DOHH2 (cell line): ENCODE measurements around the gene IL11.

Source experiments
- H3F3A ChIP-seq: fragments of 200-600 bp; sonication (generic), shearing (Covaris generic); 2 replicates; pipeline ENCODE4 v1.6.0; 2016; ENCODE audit warnings: antibody characterized with exemption, mild to moderate bottlenecking; ENCODE audit not compliant: control insufficient read depth, insufficient read depth
- H3K27ac ChIP-seq: fragments of 200-600 bp; sonication (generic); 2 replicates; pipeline ENCODE4 v1.5.1; 2014; ENCODE audit warnings: low read depth, mild to moderate bottlenecking, low read length, moderate library complexity
- H3K27me3 ChIP-seq: fragments of 200-600 bp; sonication (generic); 2 replicates; pipeline ENCODE4 v1.6.1; 2014; ENCODE audit warnings: mild to moderate bottlenecking, low read length, mixed read lengths; ENCODE audit not compliant: control insufficient read depth
- H3K36me3 ChIP-seq: fragments of 200-600 bp; sonication (generic); 2 replicates; pipeline ENCODE4 v1.6.1; 2014; ENCODE audit warnings: mild to moderate bottlenecking, low read length, moderate library complexity, mixed read lengths; ENCODE audit not compliant: control insufficient read depth
- H3K4me1 ChIP-seq: fragments of 200-600 bp; sonication (generic); 2 replicates; pipeline ENCODE4 v1.6.1; 2014; ENCODE audit warnings: mild to moderate bottlenecking, low read length, mixed read lengths; ENCODE audit not compliant: control insufficient read depth
- H3K4me2 ChIP-seq: fragments of 200-600 bp; sonication (generic); 2 replicates; pipeline ENCODE4 v1.6.0; 2014; ENCODE audit warnings: mild to moderate bottlenecking, low read length, moderate library complexity
- H3K4me3 ChIP-seq: fragments of 200-600 bp; sonication (generic); 2 replicates; pipeline ENCODE4 v1.5.1; 2014; ENCODE audit warnings: mild to moderate bottlenecking, low read length, mixed read lengths
- H3K79me2 ChIP-seq: fragments of 200-600 bp; sonication (generic); 2 replicates; pipeline ENCODE4 v1.6.1; 2014; ENCODE audit warnings: mild to moderate bottlenecking, low read length, mixed read lengths; ENCODE audit not compliant: control insufficient read depth
- H3K9me2 ChIP-seq: fragments of 200-600 bp; sonication (generic); replicated peaks from 2 replicates; pipeline ENCODE4 v1.6.1; 2014; ENCODE audit warnings: mild to moderate bottlenecking, low read length, mixed read lengths; ENCODE audit not compliant: control insufficient read depth
- H3K9me3 ChIP-seq: fragments of 200-600 bp; sonication (generic); 2 replicates; pipeline ENCODE4 v1.6.1; 2014; ENCODE audit warnings: antibody characterized with exemption, low read length, mixed read lengths; ENCODE audit not compliant: control insufficient read depth, insufficient read depth
- H4K20me1 ChIP-seq: fragments of 200-600 bp; sonication (generic); 2 replicates; pipeline ENCODE4 v1.6.0; 2014; ENCODE audit warnings: low read depth, mild to moderate bottlenecking, antibody characterized with exemption, low read length, moderate library complexity; ENCODE audit not compliant: control insufficient read depth, insufficient read depth
- CTCF ChIP-seq: fragments of 200-600 bp; sonication (generic); IDR thresholded peaks from one replicate; pipeline ENCODE4 v1.5.1; 2014; ENCODE audit warnings: antibody characterized with exemption, mild to moderate bottlenecking, low read depth, low read length; ENCODE audit not compliant: poor library complexity, severe bottlenecking
- EZH2phosphoT487 ChIP-seq: fragments of 200-600 bp; sonication (generic); IDR thresholded peaks from 2 replicates; pipeline ENCODE4 v1.6.1; 2017; ENCODE audit warnings: borderline replicate concordance, mild to moderate bottlenecking, antibody characterized with exemption, low read length, moderate library complexity, mixed read lengths

The IL11 gene

DNA sequence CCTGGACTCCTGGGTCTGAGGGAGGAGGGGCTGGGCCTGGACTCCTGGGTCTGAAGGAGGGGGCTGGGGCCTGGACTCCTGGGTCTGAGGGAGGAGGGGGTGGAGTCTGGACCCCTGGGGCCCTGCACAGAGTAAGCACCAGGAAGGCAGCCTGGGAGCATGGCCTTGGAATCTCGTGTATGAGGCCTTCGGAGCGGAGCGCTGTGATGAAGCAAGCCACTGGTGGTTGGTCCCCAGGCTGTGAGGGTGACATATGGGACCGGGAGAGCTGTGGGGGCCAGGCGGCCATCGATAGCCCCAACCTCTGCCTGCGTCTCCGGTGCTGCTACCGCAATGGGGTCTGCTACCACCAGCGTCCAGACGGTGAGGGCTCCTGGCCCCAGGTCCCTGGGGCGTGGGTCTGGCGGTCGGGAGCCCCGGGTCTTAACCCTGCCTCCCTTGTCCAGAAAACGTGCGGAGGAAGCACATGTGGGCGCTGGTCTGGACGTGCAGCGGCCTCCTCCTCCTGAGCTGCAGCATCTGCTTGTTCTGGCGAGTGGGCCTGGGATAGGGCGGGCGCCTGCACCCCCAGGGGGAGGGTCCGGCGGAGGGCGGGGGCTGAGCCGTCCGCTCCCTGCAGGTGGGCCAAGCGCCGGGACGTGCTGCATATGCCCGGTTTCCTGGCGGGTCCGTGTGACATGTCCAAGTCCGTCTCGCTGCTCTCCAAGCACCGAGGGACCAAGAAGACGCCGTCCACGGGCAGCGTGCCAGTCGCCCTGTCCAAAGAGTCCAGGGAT is 7.3 kb upstream of the IL11 start:
- H3F3A ChIP-seq, result peaks cover 3% of the 10 kb centered on the region; the same call in 1 of the 2 replicates
- H3K27ac ChIP-seq, result no peak overlapping the region
- H3K4me2 ChIP-seq, result no peak overlapping the region
- no peaks in the 10 kb centered on the region for H3K9me2 ChIP-seq
- peaks cover 22% of the 10 kb centered on the region for H3K27me3 ChIP-seq
- H3K9me3 ChIP-seq, result no peaks in the 10 kb centered on the region
- TF ChIP-seq CTCF (no peak), EZH2phosphoT487 (no peak)
- peaks cover 12% of the 10 kb centered on the region for H3K79me2 ChIP-seq
- no peaks in the 10 kb centered on the region; the same call in 1 of the 2 replicates for H3K36me3 ChIP-seq
- no peak overlapping the region for H3K4me3 ChIP-seq
- peaks cover 9% of the 10 kb centered on the region for H3K4me1 ChIP-seq
- H4K20me1 ChIP-seq, result no peaks in the 10 kb centered on the region

GRCh38 chr19:55376241-55376933 is 6.1 kb upstream of the IL11 start, which contains the start of gene TMEM190:
TSS of gene TMEM190 (plus strand) at chr19:55376826. CDS start at chr19:55376854, 28 bp downstream.
- TF ChIP-seq CTCF, result no peak
- TF ChIP-seq EZH2phosphoT487, result no peak
- Histone ChIP-seq H3K4me2 (no peak within 1 kb of the TSS), H3F3A (peaks cover 3% of the 10 kb centered on the region; the same call in 1 of the 2 replicates), H3K9me2 (no peaks in the 10 kb centered on the region), H3K27ac (no peak within 1 kb of the TSS), H3K9me3 (no peaks in the 10 kb centered on the region), H3K27me3 (peaks cover 32% of the 10 kb centered on the region), H3K79me2 (peaks cover under 1% of the 10 kb centered on the region; the same call in 1 of the 2 replicates), H3K4me3 (no peak within 1 kb of the TSS), H3K4me1 (no peaks in the 10 kb centered on the region), H4K20me1 (no peaks in the 10 kb centered on the region), H3K36me3 (no peaks in the 10 kb centered on the region; the same call in 1 of the 2 replicates)

GRCh38 chr19:55373993-55374757 is 3.9 kb upstream of the IL11 start:
- no peak overlapping the region for H3K4me3 ChIP-seq
- H3K4me1 ChIP-seq, result peaks cover 5% of the 10 kb centered on the region; the same call in 1 of the 2 replicates
- H4K20me1 ChIP-seq, result no peaks in the 10 kb centered on the region
- peaks cover 50% of the 10 kb centered on the region for H3K27me3 ChIP-seq
- H3K9me3 ChIP-seq, result no peaks in the 10 kb centered on the region
- no peak for TF ChIP-seq CTCF
- no peak for TF ChIP-seq EZH2phosphoT487
- H3K27ac ChIP-seq, result no peak overlapping the region
- no peaks in the 10 kb centered on the region for H3K9me2 ChIP-seq
- H3K79me2 ChIP-seq, result no peaks in the 10 kb centered on the region
- H3K4me2 ChIP-seq, result no peak overlapping the region
- no peaks in the 10 kb centered on the region for H3F3A ChIP-seq
- no peaks in the 10 kb centered on the region for H3K36me3 ChIP-seq
